SU-DHL-6 (cell line): ENCODE data around the gene SOBP.

Experiments used
- EZH2phosphoT487 ChIP-seq: fragments of 200-600 bp; sonication (generic), shearing (Covaris generic); conservative IDR thresholded peaks from 2 replicates; pipeline ENCODE4 v1.6.1; 2018; ENCODE audit warnings: mild to moderate bottlenecking, antibody characterized with exemption, low read length, moderate library complexity, mixed read lengths
- TF ChIP-seq, protein P1 (sequence below): fragments of 200-600 bp; sonication (generic); IDR thresholded peaks from one replicate; pipeline ENCODE4 v1.5.1; 2017; ENCODE audit warnings: antibody characterized with exemption, mild to moderate bottlenecking, low read length, moderate library complexity; ENCODE audit not compliant: insufficient read depth, poor library complexity, severe bottlenecking

GRCh38 chr6:107534571-107535141, 44.7 kb downstream of the SOBP start:
- TF ChIP-seq, protein P1, sequence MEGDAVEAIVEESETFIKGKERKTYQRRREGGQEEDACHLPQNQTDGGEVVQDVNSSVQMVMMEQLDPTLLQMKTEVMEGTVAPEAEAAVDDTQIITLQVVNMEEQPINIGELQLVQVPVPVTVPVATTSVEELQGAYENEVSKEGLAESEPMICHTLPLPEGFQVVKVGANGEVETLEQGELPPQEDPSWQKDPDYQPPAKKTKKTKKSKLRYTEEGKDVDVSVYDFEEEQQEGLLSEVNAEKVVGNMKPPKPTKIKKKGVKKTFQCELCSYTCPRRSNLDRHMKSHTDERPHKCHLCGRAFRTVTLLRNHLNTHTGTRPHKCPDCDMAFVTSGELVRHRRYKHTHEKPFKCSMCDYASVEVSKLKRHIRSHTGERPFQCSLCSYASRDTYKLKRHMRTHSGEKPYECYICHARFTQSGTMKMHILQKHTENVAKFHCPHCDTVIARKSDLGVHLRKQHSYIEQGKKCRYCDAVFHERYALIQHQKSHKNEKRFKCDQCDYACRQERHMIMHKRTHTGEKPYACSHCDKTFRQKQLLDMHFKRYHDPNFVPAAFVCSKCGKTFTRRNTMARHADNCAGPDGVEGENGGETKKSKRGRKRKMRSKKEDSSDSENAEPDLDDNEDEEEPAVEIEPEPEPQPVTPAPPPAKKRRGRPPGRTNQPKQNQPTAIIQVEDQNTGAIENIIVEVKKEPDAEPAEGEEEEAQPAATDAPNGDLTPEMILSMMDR, result no peak
- no peak for TF ChIP-seq EZH2phosphoT487
